ENCODE data around the gene OXSR1.
"Not testable (repeated sequence)": the region's sequence is repeated elsewhere in the genome, so short reads cannot be mapped to it uniquely, and the experiment has no call there.

Gene OXSR1

DNA sequence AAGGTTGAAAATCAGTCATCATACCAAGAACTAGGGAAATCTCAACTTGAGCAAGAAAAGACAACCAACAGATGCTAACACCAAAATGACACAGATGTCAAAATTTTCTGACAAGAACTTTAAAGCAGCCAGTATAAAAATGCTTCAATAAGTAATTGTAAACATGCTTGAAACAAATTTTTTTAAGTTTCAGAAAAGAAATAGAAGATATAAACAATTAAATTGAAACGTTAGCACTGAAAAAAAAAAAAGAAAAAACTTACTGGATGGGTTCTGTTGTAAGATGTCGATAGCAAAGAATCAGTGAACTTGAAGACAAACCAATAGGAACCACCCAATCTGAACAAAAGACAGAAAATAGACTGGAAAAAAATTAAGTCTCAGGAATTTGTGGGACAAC is 18.8 kb upstream of the OXSR1 start:
- DNase-seq = no peak

DNA sequence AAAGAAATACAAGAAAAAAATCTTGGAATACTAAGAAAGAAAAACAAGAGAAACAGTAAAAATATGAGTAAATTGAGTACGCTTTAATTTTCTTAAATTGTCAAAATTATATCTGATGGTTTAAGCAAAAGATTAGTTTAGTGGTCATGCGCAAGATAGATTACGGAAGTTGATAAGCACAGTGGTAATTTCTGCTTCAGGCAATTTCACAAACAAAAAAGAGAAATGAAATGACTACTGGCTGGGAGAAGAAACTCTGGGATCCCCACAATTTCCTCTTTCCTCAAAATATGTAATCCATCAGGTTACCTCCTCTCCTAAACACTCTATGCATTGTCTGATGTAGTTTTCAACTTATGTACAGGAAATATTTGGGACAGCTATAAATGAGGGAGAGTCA is 17.9 kb upstream of the OXSR1 start:
- DNase-seq = no peak

- no peak for DNase-seq
Observed at GRCh38 chr3:38148311-38148882, 16.9 kb upstream of the OXSR1 start.

GRCh38 chr3:38149708-38150107 is 15.6 kb upstream of the OXSR1 start:
- no peak for DNase-seq

- no peak for DNase-seq
Observed at GRCh38 chr3:38150780-38151528, 14.4 kb upstream of the OXSR1 start.

DNA sequence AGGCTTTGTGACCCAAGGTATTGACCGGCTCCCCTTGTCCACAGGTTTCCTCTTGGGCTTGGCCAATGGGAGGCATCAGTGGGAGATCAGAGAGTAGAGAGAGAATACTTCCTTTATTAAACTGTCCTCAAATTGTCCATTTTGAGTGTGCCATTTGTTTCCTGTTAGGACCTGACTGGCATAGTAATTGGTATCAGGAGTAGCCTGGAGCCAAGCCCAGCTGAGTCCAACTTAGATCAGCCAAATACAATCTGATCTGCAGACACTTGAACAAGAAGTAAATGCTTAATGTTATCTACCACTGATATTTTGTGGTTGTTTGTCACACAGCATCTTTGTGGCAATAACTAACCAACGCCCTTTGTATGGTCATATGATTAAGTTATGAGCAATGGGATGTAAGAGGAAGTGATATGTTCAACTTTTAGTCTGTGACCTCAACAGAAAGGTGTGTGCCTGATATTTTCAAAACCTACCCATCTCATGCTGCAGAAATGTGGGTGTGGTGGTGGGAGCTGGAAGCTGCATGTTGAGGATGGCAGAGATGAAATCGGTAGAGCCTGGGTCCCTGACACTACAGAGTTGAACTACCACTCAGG is 13.6 kb upstream of the OXSR1 start:
- no peak for DNase-seq

GRCh38 chr3:38152609-38153008 is 12.7 kb upstream of the OXSR1 start:
- DNase-seq = no peak

GRCh38 chr3:38153221-38153620 is 12.1 kb upstream of the OXSR1 start:
- DNase-seq = no peak

- peak; percentile 55 for DNase-seq
Observed at GRCh38 chr3:38154033-38154494, 11.3 kb upstream of the OXSR1 start.

- no peak for DNase-seq
Observed at GRCh38 chr3:38154625-38155255, 10.6 kb upstream of the OXSR1 start.

DNA sequence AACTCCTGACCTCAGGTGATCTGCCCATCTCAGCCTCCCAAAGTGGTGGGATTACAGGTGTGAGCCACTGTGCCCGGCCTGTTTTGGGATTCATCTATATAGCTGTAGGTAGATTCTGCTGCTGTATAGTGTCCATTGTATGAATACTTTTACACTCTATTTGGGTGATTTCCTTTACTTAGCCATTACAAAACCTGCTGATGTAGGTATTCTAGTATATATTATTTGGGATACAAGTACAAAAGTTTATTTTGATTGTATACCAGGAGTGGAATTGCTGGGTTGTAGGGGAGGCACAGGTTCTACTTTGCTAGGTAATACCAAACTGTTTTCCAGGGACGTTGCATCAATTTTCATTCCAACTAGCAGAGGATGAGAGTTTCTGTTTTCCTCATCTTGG is 9.5 kb upstream of the OXSR1 start:
- DNase-seq = no peak

- no peak for DNase-seq
Observed at GRCh38 chr3:38157117-38157516, 8.2 kb upstream of the OXSR1 start.

DNA sequence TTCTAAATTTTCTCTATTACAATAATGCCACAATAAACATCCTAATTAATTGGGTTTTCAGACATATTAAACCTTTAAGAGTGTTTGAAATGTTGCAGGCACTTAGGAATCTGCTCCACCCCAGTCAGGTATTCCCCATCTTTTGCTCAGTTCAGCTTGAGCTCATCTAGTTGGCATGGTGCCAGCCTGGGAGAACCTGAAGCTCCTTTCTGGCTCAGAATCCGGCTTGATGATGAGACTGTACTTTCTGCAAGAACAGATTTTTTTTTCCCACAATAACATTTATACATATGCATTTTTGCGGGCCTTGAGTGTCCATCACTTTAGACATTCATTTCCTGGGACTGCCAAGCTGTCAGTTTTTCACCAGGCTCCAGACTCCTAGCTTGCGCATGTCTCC is 7.7 kb upstream of the OXSR1 start:
- no peak for DNase-seq

DNA sequence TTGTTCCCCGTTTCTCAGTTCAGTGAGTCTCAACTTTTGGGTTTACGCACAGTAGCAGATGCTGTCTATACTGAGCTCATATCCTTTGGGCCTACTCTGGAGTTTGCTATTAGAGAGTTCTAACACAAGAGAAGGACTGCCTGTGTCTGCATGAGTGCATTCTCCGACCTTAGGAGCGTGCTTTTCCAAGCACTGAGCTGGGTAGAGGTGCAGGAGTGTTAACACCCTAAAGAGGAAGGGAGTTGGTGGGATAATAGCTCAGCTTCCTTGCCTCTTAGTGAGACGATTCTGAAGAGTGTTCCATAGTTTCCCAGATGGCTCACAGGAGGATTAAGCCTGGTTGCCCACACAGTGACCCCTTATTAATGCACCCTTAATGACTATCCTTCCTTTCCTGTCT is 6.9 kb upstream of the OXSR1 start:
- no peak for DNase-seq

DNA sequence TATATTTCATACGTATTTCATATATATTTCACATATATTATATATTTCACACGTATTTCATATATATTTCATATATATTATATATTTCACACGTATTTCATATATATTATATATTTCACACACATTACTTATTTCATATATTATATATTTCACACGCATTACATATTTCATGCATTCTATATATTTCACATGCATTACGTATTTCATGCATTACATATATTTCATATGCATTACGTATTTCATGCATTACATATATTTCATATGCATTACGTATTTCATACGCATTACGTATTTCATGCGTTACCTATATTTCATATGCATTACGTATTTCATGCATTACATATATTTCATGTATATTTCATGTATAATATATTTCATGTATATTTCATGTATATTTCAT is 4.6 kb upstream of the OXSR1 start:
- DNase-seq = not testable (repeated sequence)

GRCh38 chr3:38163117-38163840 is 2.1 kb upstream of the OXSR1 start:
- DNase-seq = no peak

DNA sequence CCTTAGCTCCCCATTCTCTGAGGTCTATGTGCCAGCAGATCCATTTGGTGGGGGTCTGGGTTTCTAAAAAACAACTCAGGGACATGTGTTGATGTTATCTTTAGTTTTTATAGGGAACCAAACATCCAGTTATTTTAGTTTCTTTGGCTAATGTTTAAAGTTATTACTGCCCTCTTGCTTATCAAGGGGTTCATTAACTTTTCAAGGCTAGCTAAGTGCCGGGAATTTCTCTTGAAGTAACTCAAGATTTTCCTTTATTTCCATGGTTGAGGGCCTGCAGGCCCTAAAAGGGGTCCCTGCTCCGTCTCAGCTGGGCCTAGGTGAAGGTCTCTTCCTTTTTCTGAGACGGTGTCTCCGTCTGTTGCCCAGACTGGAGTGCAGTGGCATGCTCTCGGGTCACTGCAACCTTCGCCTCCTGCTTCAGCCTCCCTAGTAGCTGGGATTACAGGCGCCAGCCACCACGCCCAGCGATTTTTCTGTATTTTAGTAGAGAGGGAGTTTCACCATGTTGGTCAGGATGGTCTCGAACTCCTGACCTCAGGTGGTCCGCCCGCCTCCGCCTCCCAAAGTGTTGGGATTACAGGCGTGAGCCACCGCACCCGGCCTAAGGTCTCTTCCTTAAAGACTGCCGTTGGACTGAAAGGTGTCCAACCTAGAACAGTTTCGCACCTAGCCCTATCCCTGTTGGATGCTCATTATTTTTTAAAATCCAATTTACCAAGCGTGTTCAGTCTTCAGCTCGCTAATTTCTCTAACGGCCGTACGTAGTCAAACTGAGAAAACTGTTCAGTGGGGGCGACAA is 1.3 kb upstream of the OXSR1 start:
- DNase-seq = no peak

- no peak for DNase-seq
Observed at GRCh38 chr3:38164643-38164951, 740 bp upstream of the OXSR1 start.

DNA sequence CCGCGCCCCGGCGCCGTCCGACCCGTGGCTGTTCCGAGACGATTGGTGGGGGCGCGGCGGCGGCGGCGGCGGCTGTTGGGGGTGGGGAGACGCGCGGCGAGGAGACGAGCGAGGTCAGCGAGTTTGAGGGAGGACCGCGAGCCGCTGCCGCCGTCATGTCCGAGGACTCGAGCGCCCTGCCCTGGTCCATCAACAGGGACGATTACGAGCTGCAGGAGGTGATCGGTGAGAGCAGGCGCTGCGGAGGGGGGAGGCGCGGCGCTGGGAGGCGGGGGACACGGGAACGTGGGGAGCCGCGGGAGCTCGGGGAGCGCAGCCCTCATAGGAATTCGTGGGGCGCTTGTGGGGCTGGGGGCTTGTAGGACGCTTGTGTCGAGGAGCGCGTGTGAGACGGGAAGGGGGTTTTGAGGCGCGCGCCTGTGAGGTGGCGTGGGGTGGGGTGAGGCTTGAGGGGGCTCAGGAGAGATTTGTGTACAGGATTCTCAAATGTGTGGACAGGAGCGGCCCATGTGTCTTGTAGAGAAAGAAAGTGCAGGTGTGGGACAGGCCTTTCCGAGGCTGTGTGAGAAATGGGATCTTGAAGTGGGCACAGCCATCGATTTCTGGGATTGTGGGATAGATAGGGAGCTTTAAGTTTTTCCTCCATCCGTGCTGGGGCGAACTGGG is 518 bp downstream of the OXSR1 start:
- DNase-seq = no peak

DNA sequence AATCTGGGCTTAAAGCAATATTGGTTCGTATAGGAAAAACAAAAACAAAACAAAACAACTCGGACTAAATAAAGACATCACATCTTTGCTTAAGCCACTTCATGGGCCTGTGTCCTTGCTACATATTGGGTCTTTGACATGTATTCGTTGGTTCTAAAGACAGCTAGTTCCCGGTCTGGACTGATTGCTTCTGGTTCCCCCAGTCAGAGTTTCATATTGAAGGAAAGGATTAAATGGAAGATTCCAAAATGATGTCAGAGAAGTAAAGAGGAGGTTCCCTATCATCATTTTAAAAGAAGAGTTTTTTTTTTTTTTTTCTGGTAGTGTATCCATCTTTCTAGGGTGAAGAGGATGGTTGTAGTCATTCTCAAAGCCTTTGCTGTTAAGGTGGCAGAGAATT is 2.3 kb downstream of the OXSR1 start:
- DNase-seq = no peak

- DNase-seq = peak; percentile 78
Observed at GRCh38 chr3:38168151-38169026, 3.1 kb downstream of the OXSR1 start.

Data from fibroblast of upper back skin (primary cell).